ENCODE data around the gene CHST15. TPM values are rescaled to one million over a fixed set of nuclear protein-coding genes. Genes with fewer than 3 reads are reported as not detected.

Gene CHST15
- total RNA-seq, 6 donors from 2014 or later, result 16.1 to 54.5 (median 27.3) TPM

DNA sequence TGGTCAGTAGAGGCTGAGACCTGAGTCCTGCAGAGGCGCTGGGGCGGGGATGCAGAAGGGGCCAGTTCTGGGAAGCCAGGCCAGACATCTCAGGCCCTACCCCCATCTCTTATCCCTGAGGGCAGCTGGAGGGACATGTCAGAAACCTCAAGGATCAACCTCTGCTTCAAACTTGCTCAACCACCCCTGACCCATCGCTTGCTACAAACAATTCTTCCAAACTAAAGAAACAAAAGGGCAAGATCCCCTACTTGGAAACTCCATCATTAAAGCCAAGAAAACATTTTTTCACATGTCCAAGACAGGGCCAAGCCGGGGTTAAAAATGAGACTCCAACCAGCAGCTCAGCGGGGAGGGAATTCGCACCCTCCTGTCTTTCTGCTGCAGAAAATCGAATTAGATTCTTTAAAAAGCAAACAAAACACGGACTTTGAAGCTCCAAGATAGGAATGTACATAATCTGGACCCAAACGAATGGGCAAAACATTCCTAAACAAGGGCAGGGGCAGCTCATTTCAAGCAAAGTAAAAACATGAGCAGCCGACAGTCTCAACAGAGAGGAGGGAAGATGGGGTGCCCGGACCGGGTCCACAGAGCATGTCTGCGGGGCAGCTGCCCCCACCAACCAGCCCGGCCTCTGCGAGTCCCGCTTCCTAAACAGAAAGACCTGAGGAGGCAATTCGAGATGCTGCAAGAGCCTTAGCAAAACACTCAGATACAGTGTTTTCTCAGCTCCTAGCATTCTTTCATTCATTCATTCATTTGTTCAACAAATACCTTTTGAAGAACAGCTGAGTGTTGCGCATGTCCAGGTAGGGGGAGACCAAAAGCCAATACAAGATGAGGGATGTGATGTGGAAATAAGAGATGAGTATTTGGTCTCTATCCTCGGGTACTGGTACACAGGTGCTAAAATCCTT lies 44.8 kb downstream of the CHST15 start:
- H3K27me3 ChIP-seq, result no peaks in the 10 kb centered on the region
- H3K4me1 ChIP-seq, result peaks cover 0 to 7% (median 1%) of the 10 kb centered on the region in 4 donors
- H3K4me3 ChIP-seq, result no peak overlapping the region
- peak in 1 of 2 donors; percentile 11 for TF ChIP-seq POLR2AphosphoS5 (IDR thresholded peaks at IDR 0.05)
- TF ChIP-seq, protein P1, sequence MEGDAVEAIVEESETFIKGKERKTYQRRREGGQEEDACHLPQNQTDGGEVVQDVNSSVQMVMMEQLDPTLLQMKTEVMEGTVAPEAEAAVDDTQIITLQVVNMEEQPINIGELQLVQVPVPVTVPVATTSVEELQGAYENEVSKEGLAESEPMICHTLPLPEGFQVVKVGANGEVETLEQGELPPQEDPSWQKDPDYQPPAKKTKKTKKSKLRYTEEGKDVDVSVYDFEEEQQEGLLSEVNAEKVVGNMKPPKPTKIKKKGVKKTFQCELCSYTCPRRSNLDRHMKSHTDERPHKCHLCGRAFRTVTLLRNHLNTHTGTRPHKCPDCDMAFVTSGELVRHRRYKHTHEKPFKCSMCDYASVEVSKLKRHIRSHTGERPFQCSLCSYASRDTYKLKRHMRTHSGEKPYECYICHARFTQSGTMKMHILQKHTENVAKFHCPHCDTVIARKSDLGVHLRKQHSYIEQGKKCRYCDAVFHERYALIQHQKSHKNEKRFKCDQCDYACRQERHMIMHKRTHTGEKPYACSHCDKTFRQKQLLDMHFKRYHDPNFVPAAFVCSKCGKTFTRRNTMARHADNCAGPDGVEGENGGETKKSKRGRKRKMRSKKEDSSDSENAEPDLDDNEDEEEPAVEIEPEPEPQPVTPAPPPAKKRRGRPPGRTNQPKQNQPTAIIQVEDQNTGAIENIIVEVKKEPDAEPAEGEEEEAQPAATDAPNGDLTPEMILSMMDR (IDR thresholded peaks at IDR 0.05), result no peak
- H3K9me3 ChIP-seq, result no peaks in the 10 kb centered on the region
- DNase-seq (no peak), ATAC-seq (ENCODE audit: low FRiP score in 2 of 2) (peak in 1 of 2 donors; percentile 24)
- WGBS, 2 donors, result 70 to 82% methylated on average over 19 of the region's 19 CpGs
- no peak overlapping the region for H3K27ac ChIP-seq
- H3K36me3 ChIP-seq, result peaks cover 0 to 10% (median 8%) of the 10 kb centered on the region in 4 donors

DNA sequence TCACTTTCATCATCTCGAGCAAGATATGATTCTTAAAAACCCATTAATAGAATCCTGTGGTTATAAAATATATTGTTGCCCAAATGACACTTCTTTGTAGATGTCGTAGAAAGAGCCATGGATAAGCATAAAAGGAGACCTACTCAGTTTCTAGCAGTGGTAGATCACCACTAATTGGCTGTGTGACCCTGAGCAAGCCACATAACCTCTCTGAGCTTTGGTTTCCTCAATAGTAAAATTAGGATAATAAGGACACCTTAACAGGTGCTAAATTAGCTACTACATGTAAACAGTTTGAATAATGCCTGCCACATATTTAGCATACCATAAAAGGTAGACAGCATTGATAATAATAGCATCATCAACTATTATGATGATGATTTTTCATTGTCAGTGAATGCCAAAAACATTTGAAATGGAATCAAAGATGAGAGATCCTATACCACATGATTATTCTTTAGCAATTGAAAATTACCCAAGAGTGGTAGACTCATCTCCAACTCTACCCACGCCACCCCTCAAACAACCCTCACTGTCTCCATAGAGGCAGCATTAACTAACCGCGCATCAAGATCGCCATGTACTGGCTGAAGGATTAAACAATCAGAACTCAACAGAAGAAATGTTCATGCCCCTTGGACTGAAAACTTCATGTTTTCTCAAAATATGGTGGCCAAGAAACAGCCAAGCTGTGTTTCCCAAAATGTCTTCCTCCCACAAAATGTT lies 45.8 kb downstream of the CHST15 start:
- H3K36me3 ChIP-seq, result peaks cover 0 to 15% (median 8%) of the 10 kb centered on the region in 4 donors
- H3K27ac ChIP-seq, result no peak overlapping the region
- 91 to 94% methylated on average over 6 of the region's 6 CpGs for WGBS, 2 donors
- ATAC-seq (ENCODE audit: low FRiP score in 2 of 2), result no peak
- H3K4me3 ChIP-seq, result no peak overlapping the region
- no peaks in the 10 kb centered on the region for H3K27me3 ChIP-seq
- H3K9me3 ChIP-seq, result no peaks in the 10 kb centered on the region
- peaks cover 0 to 7% (median 0%) of the 10 kb centered on the region in 4 donors for H3K4me1 ChIP-seq
- TF ChIP-seq EP300 (IDR thresholded peaks at IDR 0.05) (no peak), POLR2AphosphoS5 (IDR thresholded peaks at IDR 0.05) (no peak), POLR2A (IDR thresholded peaks at IDR 0.05) (no peak)
- TF ChIP-seq, protein P1 (IDR thresholded peaks at IDR 0.05), result no peak
- DNase-seq, result no peak

DNA sequence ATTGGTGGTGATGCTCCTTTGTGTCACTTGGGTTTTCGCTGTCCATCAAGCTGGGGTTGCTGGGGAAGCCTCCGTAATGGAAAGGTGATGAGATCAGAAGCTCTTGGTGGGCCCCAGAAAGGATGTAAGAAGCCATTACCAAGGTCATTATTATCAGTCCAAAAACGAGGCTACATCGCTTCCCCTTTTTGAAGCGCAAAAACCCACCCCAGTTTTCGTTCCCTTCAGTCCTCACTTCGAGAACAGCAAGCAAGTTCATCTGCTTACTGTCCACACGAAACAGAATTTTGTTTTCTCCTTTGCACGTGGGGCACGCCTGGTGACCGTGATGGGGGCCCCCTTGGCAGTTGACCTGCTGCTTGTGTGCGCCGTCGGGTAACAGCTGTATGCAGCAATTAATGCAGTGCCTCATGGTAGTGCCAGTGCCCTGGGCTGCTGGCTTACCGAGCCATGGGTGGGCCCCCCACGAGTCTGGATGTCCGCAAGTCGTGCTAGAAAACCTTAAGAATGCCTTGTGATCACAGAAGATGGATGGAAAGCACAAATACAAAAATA lies 47.5 kb downstream of the CHST15 start:
- H3K27me3 ChIP-seq, result no peaks in the 10 kb centered on the region
- 91 to 93% methylated on average over 18 of the region's 18 CpGs for WGBS, 2 donors
- no peak overlapping the region for H3K4me3 ChIP-seq
- H3K9me3 ChIP-seq, result no peaks in the 10 kb centered on the region
- TF ChIP-seq EP300 (IDR thresholded peaks at IDR 0.05), result no peak
- TF ChIP-seq POLR2A (IDR thresholded peaks at IDR 0.05), result no peak
- no peak for TF ChIP-seq POLR2AphosphoS5 (IDR thresholded peaks at IDR 0.05)
- TF ChIP-seq, protein P1 (IDR thresholded peaks at IDR 0.05), result no peak
- peaks cover 0 to 7% (median 0%) of the 10 kb centered on the region in 4 donors for H3K4me1 ChIP-seq
- peaks cover 0 to 25% (median 10%) of the 10 kb centered on the region in 4 donors for H3K36me3 ChIP-seq
- DNase-seq (no peak), ATAC-seq (ENCODE audit: low FRiP score in 2 of 2) (no peak)
- H3K27ac ChIP-seq, result no peak overlapping the region

DNA sequence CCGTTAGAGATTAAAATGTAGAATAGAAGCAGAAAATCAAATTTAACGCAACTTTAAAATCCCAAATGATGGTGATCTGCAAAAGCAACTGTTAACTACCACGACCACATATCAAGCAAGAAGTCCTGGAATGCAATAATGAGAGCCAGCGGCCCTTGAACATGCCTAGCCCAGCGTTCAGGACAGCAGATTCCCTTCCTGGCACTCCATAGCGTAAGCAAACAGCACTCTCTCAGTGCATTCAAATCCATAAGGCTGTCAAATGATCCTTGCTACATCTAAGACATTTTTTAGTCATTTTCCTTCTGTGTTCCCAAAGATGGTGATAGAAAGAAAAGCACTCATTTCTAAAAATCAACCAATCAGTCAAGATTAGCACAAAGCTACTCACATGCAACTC lies 48.1 kb downstream of the CHST15 start:
- Histone ChIP-seq H3K4me1 (peaks cover 0 to 7% (median 0%) of the 10 kb centered on the region in 4 donors), H3K9me3 (no peaks in the 10 kb centered on the region), H3K27me3 (no peaks in the 10 kb centered on the region), H3K4me3 (no peak overlapping the region), H3K36me3 (peaks cover 0 to 25% (median 10%) of the 10 kb centered on the region in 4 donors), H3K27ac (no peak overlapping the region)
- DNase-seq (no peak), ATAC-seq (ENCODE audit: low FRiP score in 2 of 2) (no peak)
- 77 to 82% methylated on average over 6 of the region's 6 CpGs for WGBS, 2 donors
- TF ChIP-seq POLR2AphosphoS5 (IDR thresholded peaks at IDR 0.05), result no peak
- TF ChIP-seq EP300 (IDR thresholded peaks at IDR 0.05), result no peak
- TF ChIP-seq, protein P1 (IDR thresholded peaks at IDR 0.05), result no peak
- TF ChIP-seq POLR2A (IDR thresholded peaks at IDR 0.05), result no peak
